ENCODE measurements around the gene STIL.

DNA sequence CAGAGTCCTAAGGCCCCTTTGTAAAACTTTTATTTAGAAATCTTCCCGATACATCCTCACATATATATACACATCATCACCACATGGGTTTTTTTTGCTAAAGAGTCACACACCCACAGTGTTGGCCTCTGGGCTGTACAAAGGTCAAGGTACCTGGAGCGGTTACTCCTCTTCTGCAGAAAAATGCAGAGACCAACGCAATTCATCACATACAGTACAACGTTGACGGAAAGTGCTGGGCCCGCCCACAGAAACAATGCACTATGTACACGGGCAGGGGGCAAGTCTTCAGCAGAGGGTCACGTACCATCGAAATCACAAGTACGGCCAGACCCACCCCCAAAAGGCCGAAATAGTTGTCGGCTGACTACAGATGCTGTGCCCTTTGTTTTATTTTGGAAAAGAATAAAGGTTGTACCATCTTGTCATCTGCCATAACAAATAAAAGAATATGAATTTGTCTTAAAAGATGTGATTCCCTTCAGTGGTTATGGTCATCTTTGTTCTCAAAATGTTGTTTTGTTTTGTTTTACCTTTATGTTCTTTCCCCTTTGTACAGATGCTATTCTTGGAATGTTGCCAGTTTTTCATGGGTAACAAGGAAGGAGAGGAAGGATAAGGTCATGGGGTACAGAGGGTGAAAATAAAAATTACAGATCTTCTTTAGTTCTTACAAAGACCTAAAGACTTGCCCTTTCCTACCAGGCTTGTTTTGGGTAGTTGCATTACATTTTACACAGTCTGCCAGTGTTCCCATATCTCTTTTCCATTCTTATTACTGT is 97.5 kb downstream of the STIL start:
- no peak for TF ChIP-seq EZH2 (IDR thresholded peaks at IDR 0.05; ENCODE audit: borderline replicate concordance, low read length)
- TF ChIP-seq, protein P1, sequence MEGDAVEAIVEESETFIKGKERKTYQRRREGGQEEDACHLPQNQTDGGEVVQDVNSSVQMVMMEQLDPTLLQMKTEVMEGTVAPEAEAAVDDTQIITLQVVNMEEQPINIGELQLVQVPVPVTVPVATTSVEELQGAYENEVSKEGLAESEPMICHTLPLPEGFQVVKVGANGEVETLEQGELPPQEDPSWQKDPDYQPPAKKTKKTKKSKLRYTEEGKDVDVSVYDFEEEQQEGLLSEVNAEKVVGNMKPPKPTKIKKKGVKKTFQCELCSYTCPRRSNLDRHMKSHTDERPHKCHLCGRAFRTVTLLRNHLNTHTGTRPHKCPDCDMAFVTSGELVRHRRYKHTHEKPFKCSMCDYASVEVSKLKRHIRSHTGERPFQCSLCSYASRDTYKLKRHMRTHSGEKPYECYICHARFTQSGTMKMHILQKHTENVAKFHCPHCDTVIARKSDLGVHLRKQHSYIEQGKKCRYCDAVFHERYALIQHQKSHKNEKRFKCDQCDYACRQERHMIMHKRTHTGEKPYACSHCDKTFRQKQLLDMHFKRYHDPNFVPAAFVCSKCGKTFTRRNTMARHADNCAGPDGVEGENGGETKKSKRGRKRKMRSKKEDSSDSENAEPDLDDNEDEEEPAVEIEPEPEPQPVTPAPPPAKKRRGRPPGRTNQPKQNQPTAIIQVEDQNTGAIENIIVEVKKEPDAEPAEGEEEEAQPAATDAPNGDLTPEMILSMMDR (IDR thresholded peaks at IDR 0.05; ENCODE audit: low read length), result no peak

All from OCI-LY1 (cell line).